Right atrium auricular region (tissue), 2 donors: ENCODE data around the gene FOLR1. TPM values are rescaled to one million over a fixed set of nuclear protein-coding genes. Genes with fewer than 3 reads are reported as not detected.

Source experiments
- DNase-seq: peaks from one replicate; pipeline ENCODE4 v3.0.0-alpha.2; 2019; ENCODE audit warnings: low spot score
- H3K27ac ChIP-seq, 2 donors: fragments of 200-600 bp; sonication (generic); 1 replicate in 1 of 2; 2 replicates in 1 of 2; pipeline ENCODE4 v1.5.1; 2016 to 2019
- H3K27me3 ChIP-seq, 2 donors: fragments of 200-600 bp; sonication (generic); one replicate each; pipeline versions ENCODE4 v1.5.1 to v1.6.0; 2017 to 2019
- H3K36me3 ChIP-seq: fragments of 200-600 bp; sonication (generic); one replicate; pipeline ENCODE4 v1.5.1; 2016
- H3K4me1 ChIP-seq, 2 donors: fragments of 200-600 bp; sonication (generic); one replicate each; pipeline versions ENCODE4 v1.5.1 to v1.6.0; 2017 to 2019
- H3K4me3 ChIP-seq, 2 donors: fragments of 200-600 bp; sonication (generic); 1 replicate in 1 of 2; 2 replicates in 1 of 2; pipeline ENCODE4 v1.5.1; 2017 to 2019; ENCODE audit warnings: mild to moderate bottlenecking in 1 of 2, moderate library complexity in 1 of 2
- H3K9me3 ChIP-seq, 2 donors: fragments of 200-600 bp; sonication (generic); one replicate each; pipeline ENCODE4 v1.5.1; 2019
- total RNA-seq, 2 donors: library from RNA; depleted of rRNA; stranded (reverse); fragments of >200 nt; gene quantifications; one replicate each; pipeline ENCODE4 v1.1.0, GENCODE V29; 2016
- TF ChIP-seq, protein P1 (sequence below), 2 donors: fragments of 200-600 bp; sonication (generic); IDR thresholded peaks; one replicate each; pipeline ENCODE4 v1.5.1; 2019; ENCODE audit warnings: antibody characterized with exemption in 2 of 2

The FOLR1 gene
- total RNA-seq, 2 donors from 2014 or later: not detected

DNA sequence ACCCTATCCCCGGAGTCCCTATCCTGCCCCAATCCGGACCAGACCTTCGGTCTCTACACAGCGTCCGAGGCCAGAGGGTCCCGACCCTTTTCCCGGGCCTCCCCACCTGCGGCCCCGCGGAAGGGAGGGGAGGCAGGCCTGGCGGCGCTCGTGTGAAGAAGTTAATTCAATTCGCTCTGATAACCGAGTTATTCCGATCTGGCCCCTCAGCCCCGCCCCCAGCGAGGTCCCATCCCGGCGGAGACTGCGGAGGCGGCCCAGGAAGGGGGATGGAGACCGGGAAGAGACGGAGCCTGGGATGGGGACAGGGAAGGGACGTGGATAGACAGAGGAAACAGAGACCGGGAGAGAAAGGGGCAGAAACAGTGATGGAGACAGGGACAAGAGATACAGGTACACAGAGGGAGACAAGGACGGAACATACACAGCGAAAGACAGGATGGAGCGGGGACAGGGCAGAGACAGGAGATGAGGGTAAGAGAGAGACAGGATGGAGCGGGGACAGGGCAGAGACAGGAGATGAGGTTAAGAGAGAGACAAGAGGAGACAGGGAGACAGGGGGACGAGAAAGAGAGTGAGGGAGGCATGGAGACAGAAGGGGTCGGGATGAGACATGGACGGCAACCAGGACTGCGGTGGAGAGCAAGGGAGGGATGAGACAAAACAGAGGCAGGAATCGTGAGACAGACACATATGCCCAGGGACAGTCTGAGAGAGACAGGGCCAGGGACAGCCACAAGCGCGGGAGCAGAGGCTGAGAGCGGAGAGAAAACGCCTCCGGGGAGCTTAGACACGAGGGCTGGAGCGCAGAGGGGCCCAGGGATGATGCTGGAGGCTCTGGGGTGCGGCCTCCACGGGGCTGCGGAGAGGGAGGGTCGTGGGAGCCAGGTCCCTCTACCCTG, 52.7 kb downstream of the FOLR1 start:
- TF ChIP-seq, protein P1, sequence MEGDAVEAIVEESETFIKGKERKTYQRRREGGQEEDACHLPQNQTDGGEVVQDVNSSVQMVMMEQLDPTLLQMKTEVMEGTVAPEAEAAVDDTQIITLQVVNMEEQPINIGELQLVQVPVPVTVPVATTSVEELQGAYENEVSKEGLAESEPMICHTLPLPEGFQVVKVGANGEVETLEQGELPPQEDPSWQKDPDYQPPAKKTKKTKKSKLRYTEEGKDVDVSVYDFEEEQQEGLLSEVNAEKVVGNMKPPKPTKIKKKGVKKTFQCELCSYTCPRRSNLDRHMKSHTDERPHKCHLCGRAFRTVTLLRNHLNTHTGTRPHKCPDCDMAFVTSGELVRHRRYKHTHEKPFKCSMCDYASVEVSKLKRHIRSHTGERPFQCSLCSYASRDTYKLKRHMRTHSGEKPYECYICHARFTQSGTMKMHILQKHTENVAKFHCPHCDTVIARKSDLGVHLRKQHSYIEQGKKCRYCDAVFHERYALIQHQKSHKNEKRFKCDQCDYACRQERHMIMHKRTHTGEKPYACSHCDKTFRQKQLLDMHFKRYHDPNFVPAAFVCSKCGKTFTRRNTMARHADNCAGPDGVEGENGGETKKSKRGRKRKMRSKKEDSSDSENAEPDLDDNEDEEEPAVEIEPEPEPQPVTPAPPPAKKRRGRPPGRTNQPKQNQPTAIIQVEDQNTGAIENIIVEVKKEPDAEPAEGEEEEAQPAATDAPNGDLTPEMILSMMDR (IDR thresholded peaks at IDR 0.05): no peak
- Histone ChIP-seq H3K27ac (no peak overlapping the region), H3K9me3 (no peaks in the 10 kb centered on the region), H3K4me3 (peak overlapping the region in 1 of 2 donors; percentile 29), H3K27me3 (peaks cover 27 to 34% of the 10 kb centered on the region in 2 donors), H3K4me1 (peaks cover 0 to 31% of the 10 kb centered on the region in 2 donors), H3K36me3 (no peaks in the 10 kb centered on the region)
- no peak for DNase-seq

DNA sequence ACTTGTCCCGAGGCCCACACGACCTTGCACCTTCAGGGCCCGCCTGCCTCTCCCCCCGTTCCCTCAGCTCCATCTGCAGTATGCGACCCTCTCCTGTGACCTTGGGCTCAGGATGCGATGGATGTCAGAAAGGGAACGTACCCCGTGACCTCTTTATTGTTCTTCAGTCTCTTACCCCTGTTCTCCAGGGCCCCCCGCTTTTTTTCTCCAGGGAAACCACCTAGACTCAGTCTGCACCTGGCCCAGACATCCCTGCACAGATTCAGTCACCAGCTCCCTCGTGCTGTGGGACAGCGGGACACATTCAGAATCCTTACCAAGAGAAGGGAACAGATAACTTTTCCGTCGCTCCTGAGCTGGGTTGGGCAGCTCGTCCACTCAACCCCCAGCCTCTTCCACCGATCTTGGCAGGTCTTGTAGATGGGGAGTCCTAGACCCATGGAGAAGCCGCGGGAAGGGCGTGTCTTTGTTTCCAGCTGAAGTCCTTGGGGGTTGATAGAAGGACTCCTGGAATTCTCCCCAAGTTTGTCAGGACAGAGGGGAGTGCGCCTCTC, 53.4 kb downstream of the FOLR1 start:
- no peak overlapping the region for H3K4me3 ChIP-seq
- H3K9me3 ChIP-seq: no peaks in the 10 kb centered on the region
- H3K27ac ChIP-seq: no peak overlapping the region
- no peaks in the 10 kb centered on the region for H3K36me3 ChIP-seq
- peaks cover 27 to 34% of the 10 kb centered on the region in 2 donors for H3K27me3 ChIP-seq
- TF ChIP-seq, protein P1 (IDR thresholded peaks at IDR 0.05): no peak
- peaks cover 0 to 25% of the 10 kb centered on the region in 2 donors for H3K4me1 ChIP-seq
- DNase-seq: no peak

Other genes starting within 250 kb of the FOLR1 start
- gene IL18BP, start 193.2 kb upstream of the FOLR1 start, total RNA-seq: 1 to 10 TPM in 1 of 2 donors, under 1 TPM in 1; 0.59 to 3.0 TPM
- gene NUMA1, start 111.6 kb upstream of the FOLR1 start, total RNA-seq: 100 to 1,000 TPM; 102 to 130 TPM
- gene LRRC51, start 111.3 kb upstream of the FOLR1 start, total RNA-seq: 1 to 10 TPM; 4.0 to 7.6 TPM
- gene LAMTOR1, start 88.8 kb upstream of the FOLR1 start, total RNA-seq: 100 to 1,000 TPM; 103 to 117 TPM
- gene TOMT, start 86.2 kb upstream of the FOLR1 start, total RNA-seq: not detected
- 10 to 100 TPM; 26.4 to 30.0 TPM for gene ANAPC15, start 79.4 kb upstream of the FOLR1 start, total RNA-seq
- gene FOLR3, start 56.4 kb upstream of the FOLR1 start, total RNA-seq: not detected
- gene FOLR2, start 24.7 kb downstream of the FOLR1 start, total RNA-seq: 10 to 100 TPM; 10.8 to 32.5 TPM
- 10 to 100 TPM; 68.8 to 84.5 TPM for gene INPPL1, start 32.6 kb downstream of the FOLR1 start, total RNA-seq
- gene PHOX2A, start 52.0 kb downstream of the FOLR1 start, total RNA-seq: not detected
- 10 to 100 TPM; 14.0 to 23.2 TPM for gene CLPB, start 242.4 kb downstream of the FOLR1 start, total RNA-seq